SU-DHL-6 (cell line): ENCODE measurements around the gene SLC25A43.

Source experiments
- H2AFZ ChIP-seq: fragments of 200-600 bp; sonication (generic); 2 replicates; pipeline ENCODE4 v1.6.1; 2014; ENCODE audit warnings: low read depth, mild to moderate bottlenecking, moderate library complexity, mixed read lengths, antibody characterized with exemption, low read length; ENCODE audit not compliant: severe bottlenecking
- H3F3A ChIP-seq: fragments of 200-600 bp; shearing (Covaris generic); 2 replicates; pipeline ENCODE4 v1.6.0; 2016; ENCODE audit warnings: antibody characterized with exemption, mild to moderate bottlenecking; ENCODE audit not compliant: insufficient read depth
- H3K27ac ChIP-seq: fragments of 200-600 bp; sonication (generic); 2 replicates; pipeline ENCODE4 v1.5.1; 2016; ENCODE audit warnings: low read depth, mild to moderate bottlenecking, low read length, moderate library complexity, mixed read lengths
- H3K27me3 ChIP-seq: fragments of 200-600 bp; sonication (generic), shearing (Covaris generic); 2 replicates; pipeline ENCODE4 v1.6.0; 2014; ENCODE audit warnings: mild to moderate bottlenecking, low read length
- H3K36me3 ChIP-seq: fragments of 200-600 bp; sonication (generic); 2 replicates; pipeline ENCODE4 v1.6.1; 2014; ENCODE audit warnings: mild to moderate bottlenecking, low read length, mixed read lengths
- H3K4me2 ChIP-seq: fragments of 300-600, 200-600 bp; shearing (Covaris generic), sonication (generic); 2 replicates; pipeline ENCODE4 v1.6.0; 2014; ENCODE audit warnings: low read length, low read depth, mild to moderate bottlenecking; ENCODE audit not compliant: poor library complexity, severe bottlenecking
- H3K4me3 ChIP-seq: fragments of 200-600 bp; sonication (generic); 2 replicates; pipeline ENCODE4 v1.5.1; 2014; ENCODE audit warnings: antibody characterized with exemption, low read length, mild to moderate bottlenecking, mixed read lengths; ENCODE audit not compliant: insufficient read depth, poor library complexity, severe bottlenecking
- H3K79me2 ChIP-seq: fragments of 200-600 bp; sonication (generic); 2 replicates; pipeline ENCODE4 v1.6.1; 2014; ENCODE audit warnings: mild to moderate bottlenecking, low read length, moderate library complexity; ENCODE audit not compliant: insufficient read depth
- H3K9ac ChIP-seq: fragments of 200-600 bp; sonication (generic); 2 replicates; pipeline ENCODE4 v1.7.0; 2014; ENCODE audit warnings: mild to moderate bottlenecking, low read length
- H3K9me2 ChIP-seq: fragments of 200-600 bp; sonication (generic); replicated peaks from 2 replicates; pipeline ENCODE4 v1.6.1; 2014; ENCODE audit warnings: low read length; ENCODE audit not compliant: insufficient read depth
- H3K9me3 ChIP-seq: fragments of 200-600 bp; sonication (generic); 2 replicates; pipeline ENCODE4 v1.6.1; 2014; ENCODE audit warnings: low read length, mixed read lengths; ENCODE audit not compliant: insufficient read depth
- H4K20me1 ChIP-seq: fragments of 200-600 bp; sonication (generic); 2 replicates; pipeline ENCODE4 v1.6.1; 2014; ENCODE audit warnings: low read depth, mild to moderate bottlenecking, antibody characterized with exemption, low read length, moderate library complexity, mixed read lengths
- EZH2phosphoT487 ChIP-seq: fragments of 200-600 bp; sonication (generic), shearing (Covaris generic); conservative IDR thresholded peaks from 2 replicates; pipeline ENCODE4 v1.6.1; 2018; ENCODE audit warnings: mild to moderate bottlenecking, antibody characterized with exemption, low read length, moderate library complexity, mixed read lengths
- TF ChIP-seq, protein P1 (sequence below): fragments of 200-600 bp; sonication (generic); IDR thresholded peaks from one replicate; pipeline ENCODE4 v1.5.1; 2017; ENCODE audit warnings: antibody characterized with exemption, mild to moderate bottlenecking, low read length, moderate library complexity; ENCODE audit not compliant: insufficient read depth, poor library complexity, severe bottlenecking

Gene SLC25A43

DNA sequence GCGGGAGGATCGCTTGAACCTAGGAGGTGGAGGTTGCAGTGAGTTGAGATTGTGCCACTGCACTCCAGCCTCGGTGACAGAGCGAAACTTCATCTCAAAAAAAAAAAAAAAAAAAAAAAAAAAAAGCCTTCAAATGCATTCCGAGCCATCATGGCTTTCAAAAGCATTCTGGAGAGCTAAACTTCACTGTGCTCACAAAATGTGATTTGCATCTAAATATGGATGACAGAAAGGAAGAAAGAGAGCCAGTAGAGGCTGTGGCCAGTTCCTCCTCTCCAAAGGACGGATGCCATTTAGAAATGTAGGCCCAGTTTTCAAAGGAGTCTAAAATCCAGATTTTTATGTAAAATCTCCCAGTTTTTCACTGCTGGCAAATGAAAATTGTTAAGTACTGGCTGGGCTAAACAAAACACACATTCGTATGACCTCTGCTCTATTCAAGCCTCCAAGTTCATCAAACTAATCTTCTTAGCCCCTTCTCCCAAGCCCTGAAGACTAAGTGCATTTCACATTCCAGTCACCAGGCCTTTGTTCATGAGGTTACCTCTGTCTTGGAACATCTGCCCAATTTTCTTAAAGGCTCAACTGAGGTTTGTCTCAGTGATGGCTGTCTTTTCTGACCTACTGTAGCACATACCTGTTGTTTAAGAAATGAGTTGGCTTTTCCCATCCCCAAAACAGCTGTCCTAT is 22.0 kb downstream of the SLC25A43 start:
- H4K20me1 ChIP-seq: no peaks in the 10 kb centered on the region
- H3K9ac ChIP-seq: no peak overlapping the region
- H3F3A ChIP-seq: no peaks in the 10 kb centered on the region
- no peak overlapping the region for H3K4me2 ChIP-seq
- H3K36me3 ChIP-seq: no peaks in the 10 kb centered on the region
- TF ChIP-seq, protein P1, sequence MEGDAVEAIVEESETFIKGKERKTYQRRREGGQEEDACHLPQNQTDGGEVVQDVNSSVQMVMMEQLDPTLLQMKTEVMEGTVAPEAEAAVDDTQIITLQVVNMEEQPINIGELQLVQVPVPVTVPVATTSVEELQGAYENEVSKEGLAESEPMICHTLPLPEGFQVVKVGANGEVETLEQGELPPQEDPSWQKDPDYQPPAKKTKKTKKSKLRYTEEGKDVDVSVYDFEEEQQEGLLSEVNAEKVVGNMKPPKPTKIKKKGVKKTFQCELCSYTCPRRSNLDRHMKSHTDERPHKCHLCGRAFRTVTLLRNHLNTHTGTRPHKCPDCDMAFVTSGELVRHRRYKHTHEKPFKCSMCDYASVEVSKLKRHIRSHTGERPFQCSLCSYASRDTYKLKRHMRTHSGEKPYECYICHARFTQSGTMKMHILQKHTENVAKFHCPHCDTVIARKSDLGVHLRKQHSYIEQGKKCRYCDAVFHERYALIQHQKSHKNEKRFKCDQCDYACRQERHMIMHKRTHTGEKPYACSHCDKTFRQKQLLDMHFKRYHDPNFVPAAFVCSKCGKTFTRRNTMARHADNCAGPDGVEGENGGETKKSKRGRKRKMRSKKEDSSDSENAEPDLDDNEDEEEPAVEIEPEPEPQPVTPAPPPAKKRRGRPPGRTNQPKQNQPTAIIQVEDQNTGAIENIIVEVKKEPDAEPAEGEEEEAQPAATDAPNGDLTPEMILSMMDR: no peak
- TF ChIP-seq EZH2phosphoT487: no peak
- H3K79me2 ChIP-seq: no peaks in the 10 kb centered on the region
- H3K27ac ChIP-seq: no peak overlapping the region
- no peaks in the 10 kb centered on the region for H3K27me3 ChIP-seq
- H3K9me2 ChIP-seq: no peaks in the 10 kb centered on the region
- no peak overlapping the region for H2AFZ ChIP-seq
- H3K4me3 ChIP-seq: no peak overlapping the region
- no peaks in the 10 kb centered on the region for H3K9me3 ChIP-seq

DNA sequence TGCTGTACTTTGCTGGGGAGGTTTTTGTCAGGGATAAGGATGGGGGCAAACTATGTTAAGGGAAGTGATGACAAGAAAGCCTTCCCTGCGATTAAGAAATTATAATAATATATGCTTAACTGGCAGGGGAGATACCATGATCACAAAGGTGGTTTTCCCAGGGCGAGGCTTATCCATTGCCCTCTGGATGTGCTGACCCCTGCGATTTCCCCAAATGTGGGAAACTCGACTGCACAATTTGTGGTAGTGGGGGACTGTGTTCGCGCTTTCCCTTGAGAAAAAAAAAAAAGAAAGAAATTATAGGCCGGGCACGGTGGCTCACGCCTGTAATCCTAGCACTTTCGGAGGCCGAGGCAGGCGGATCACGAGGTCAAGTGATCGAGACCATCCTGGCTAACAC is 24.5 kb downstream of the SLC25A43 start:
- Histone ChIP-seq H3K9me2 (no peaks in the 10 kb centered on the region), H2AFZ (no peak overlapping the region), H3F3A (no peaks in the 10 kb centered on the region), H3K79me2 (no peaks in the 10 kb centered on the region), H3K4me2 (no peak overlapping the region), H3K9me3 (no peaks in the 10 kb centered on the region), H3K4me3 (no peak overlapping the region), H3K9ac (no peak overlapping the region), H3K27ac (no peak overlapping the region), H3K36me3 (no peaks in the 10 kb centered on the region), H3K27me3 (no peaks in the 10 kb centered on the region), H4K20me1 (no peaks in the 10 kb centered on the region)
- TF ChIP-seq EZH2phosphoT487: no peak
- TF ChIP-seq, protein P1: no peak

DNA sequence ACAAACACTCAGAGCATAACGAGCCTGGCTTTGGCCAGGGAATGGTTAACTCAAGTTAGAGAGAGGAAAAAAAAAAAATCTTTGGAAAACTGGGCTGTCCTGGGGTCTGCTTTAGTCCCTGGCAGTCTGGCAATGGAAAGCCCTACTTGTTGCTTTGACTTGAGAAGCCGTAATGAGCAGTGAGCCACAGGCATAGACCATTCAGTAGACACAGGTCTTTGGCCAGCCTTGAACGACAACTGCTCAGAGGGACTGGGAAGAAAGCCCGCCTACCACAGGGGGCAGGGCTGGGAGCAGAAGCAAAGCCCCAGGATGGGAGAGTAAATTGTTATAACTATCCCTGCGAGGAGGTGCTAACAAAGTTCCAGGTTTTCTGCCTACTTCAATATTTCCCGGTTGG is 25.9 kb downstream of the SLC25A43 start:
- H3K9me2 ChIP-seq: no peaks in the 10 kb centered on the region
- no peaks in the 10 kb centered on the region for H3F3A ChIP-seq
- no peak overlapping the region for H3K9ac ChIP-seq
- H4K20me1 ChIP-seq: no peaks in the 10 kb centered on the region
- no peak overlapping the region for H3K4me3 ChIP-seq
- no peaks in the 10 kb centered on the region for H3K36me3 ChIP-seq
- TF ChIP-seq, protein P1: no peak
- TF ChIP-seq EZH2phosphoT487: no peak
- no peaks in the 10 kb centered on the region for H3K9me3 ChIP-seq
- H3K79me2 ChIP-seq: no peaks in the 10 kb centered on the region
- H2AFZ ChIP-seq: no peak overlapping the region
- H3K27ac ChIP-seq: no peak overlapping the region
- H3K27me3 ChIP-seq: no peaks in the 10 kb centered on the region
- no peak overlapping the region for H3K4me2 ChIP-seq
